GM19193 (cell line): ENCODE data around the gene UGT1A7.
"Not testable (repeated sequence)": the region's sequence is repeated elsewhere in the genome, so short reads cannot be mapped to it uniquely, and the experiment has no call there.

Source experiments
- POLR2A ChIP-seq: IDR thresholded peaks from 4 replicates; pipeline ENCODE4 v1.6.1; 2011; ENCODE audit not compliant: insufficient read depth, insufficient read length; ENCODE audit errors: extremely low read depth

The UGT1A7 gene

DNA sequence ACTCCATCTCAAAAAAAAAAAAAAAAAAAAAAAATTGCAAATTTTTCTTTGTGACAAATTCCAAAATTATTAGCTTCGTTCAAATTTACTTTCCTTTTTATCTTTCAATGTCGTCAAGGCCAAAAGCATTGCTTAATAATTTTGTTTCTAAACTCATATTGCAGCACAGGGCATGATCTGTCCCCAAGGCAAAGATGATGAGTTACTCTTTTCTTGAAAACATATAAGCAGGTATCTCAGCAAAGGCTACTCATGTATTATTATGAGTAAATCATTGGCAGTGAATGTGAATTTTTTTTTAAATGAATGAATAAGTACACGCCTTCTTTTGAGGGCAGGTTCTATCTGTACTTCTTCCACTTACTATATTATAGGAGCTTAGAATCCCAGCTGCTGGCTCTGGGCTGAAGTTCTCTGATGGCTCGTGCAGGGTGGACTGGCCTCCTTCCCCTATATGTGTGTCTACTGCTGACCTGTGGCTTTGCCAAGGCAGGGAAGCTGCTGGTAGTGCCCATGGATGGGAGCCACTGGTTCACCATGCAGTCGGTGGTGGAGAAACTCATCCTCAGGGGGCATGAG lies at the start of gene UGT1A7:
TSS of gene UGT1A7 (plus strand) at position 381 of the 579 bp plus-strand sequence. CDS start at position 418, 37 bp downstream.
- no peak for TF ChIP-seq POLR2A

DNA sequence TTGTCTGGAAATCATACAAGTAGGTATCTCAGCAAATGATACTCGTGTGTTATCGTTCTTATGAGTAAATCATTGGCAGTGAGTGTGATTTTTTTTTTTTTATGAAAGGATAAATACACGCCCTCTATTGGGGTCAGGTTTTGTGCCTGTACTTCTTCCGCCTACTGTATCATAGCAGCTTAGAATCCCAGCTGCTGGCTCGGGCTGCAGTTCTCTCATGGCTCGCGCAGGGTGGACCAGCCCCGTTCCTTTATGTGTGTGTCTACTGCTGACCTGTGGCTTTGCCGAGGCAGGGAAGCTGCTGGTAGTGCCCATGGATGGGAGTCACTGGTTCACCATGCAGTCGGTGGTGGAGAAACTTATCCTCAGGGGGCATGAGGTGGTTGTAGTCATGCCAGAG lies 45.4 kb upstream of the UGT1A7 start, which contains the start of gene UGT1A10:
TSS of gene UGT1A10 (plus strand) at position 143 of the 400 bp plus-strand sequence. CDS start at position 218, 75 bp downstream.
- TF ChIP-seq POLR2A = not testable (repeated sequence)

DNA sequence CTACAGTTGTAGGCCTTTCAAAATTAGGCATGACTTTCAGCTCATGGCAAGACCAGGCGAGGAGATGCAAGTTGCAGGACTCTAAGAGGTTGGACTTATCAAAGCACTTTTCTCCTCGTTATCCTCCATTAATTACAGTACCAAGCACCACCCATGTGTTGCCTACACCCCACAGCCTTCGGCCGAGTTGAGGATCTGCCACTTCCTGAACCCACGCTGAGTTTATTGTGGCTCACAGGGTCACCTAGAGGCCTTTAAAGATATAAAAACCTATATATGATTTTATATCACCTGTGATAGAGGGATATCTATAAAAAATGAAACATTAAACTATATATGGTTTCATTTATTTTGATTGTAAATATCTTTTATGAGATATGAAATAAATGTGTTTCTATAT lies 42.9 kb upstream of the UGT1A7 start:
- TF ChIP-seq POLR2A = no peak

DNA sequence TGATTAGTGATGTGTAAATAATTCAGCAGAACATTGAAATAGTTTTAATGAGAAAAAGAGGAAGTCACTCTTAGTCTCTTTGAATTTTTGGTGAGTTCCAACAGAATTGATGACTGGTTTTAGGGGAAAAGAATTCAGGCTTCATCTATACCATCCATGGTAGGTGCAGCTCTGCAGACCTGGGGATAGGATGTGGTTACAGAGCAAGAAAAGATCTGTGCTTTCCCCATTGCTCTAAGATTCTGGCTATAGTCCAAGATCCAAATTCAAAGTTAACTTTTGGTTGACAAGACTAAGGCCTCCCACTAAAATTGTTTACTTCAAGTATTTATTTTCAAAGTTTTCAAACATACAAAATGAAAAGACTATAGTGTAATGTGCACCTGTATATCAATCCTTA lies 41.8 kb upstream of the UGT1A7 start:
- TF ChIP-seq POLR2A = no peak

DNA sequence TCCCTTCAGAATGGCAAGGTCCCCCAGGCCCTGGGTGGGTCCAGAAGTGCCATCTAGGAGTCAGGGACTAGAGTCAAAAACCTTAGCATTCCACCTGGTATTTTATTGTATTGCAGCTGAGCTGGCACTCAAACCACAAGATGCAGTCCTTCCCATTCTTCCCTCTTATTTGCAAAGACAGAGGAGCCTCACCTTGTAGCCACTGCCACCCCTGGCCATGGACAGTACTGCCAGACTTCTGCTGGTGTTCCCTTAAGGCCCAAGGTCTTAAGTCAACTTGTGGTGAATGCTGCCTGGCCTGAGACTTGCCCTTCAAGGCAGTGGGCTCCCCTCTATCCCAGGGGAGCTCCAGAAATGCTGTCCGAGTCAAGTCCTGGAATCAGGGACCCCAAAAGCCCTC lies 38.6 kb upstream of the UGT1A7 start:
- TF ChIP-seq POLR2A = no peak

DNA sequence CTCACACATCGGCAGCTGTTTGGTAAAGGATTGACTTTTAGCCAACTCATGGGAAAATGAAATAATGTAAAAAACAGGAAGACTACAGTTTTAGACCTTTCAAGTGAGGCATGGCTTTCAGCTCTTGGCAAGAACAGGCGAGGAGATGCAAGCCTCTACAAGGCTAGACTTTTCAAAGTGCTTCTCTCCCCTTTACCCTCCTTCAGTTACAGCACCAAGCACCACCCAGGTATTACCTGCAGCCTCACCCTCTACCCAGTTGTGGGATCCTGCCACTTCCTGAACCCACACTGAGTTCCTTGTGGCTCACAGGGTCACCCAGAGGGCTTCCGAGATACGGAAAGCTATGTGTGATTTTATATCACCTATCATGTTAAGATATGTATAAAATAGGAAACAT lies 30.7 kb upstream of the UGT1A7 start:
- TF ChIP-seq POLR2A = no peak

DNA sequence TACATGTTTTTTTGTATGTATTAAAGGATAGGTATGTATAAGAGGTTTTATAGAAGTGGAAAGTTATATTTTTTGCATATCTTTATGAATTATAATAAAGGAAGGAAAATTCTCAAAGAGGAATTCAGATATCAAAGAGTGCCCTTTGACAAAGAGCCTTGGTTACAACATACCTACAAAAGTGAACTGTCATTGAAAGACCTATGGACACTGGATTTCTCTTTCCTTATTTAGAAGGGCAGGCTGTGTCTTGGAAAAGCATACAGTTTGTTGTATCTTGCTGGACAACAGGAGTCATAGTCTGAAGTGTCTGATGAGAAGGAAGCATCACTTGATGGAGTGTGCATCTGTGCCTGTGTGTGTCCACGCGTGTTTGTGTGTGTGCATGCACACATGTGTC lies 30.3 kb upstream of the UGT1A7 start:
- TF ChIP-seq POLR2A = no peak

DNA sequence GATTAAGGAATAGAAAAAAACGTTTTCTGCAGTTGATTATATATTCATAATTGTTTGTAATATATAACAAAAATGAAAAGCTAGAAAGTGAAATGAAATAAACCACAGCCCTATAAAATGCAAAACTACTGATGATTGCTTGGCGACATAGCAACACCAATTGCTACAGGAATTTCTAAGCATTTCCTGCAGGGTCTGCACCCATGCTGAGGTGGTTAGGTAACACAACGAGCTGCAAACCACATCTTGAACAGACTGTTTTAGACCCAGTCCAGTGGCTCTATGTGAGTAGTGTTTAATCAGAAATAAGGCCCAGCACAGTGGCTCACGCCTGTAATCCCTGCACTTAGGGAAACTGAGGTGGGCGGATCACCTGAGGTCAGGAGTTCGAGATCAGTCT lies 27.2 kb upstream of the UGT1A7 start:
- no peak for TF ChIP-seq POLR2A

DNA sequence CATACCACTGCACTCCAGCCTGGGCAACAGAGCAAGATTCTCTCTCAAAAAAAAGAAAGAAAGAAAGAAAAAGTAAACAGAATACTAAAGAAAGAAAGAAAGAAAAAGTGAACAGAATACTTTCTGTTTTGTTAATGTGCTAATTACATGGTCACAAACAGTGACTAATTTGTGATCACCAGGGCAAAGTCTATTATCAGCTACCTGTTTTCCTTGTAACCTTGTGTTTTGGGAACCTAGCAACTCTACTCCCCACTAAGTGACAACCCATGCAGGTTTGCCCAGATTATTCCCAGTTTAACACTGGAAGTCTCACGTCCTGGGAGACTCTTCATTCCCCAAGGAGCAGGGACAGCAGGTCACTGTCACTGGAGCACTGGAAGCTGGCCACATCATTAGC lies 26.7 kb upstream of the UGT1A7 start:
- no peak for TF ChIP-seq POLR2A

DNA sequence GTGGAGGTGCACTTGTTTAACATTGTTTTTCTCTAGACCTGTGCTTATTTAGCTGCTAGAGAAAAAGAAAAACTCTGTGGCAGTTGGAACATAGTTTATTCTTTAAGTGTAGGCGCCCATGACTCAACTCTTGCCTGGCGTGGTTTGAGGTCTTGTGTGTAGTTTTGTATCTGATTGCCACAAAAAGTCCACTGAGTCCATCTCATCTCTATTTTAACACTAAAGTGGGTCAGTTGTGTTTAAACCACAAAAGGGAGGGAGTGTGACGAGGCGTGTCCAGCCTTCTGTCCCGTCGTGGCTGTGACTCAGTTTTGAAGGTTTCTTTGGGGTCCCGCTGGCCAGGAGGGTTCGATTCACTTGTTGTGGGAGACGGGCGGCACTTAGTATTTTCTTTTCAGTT lies 25.3 kb upstream of the UGT1A7 start:
- no peak for TF ChIP-seq POLR2A

DNA sequence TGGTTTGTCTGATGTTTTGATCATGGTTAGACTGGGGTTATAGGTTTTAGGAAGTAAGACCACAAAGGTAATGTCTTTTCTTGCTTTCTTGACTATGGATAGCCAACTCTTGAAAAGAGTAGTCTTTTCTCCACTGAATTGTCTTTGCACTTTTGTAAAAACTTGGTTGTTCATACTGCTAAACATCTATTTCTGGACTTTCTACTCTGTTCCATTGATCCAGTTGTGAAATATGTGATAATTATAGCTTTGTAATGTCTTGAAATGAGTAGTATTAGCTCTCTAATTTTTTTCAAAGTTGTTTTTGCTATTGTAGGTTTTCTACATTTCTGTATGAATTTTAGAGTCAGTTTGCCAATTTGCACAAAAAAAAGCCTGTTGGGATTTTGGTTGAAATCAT lies 23.1 kb upstream of the UGT1A7 start:
- no peak for TF ChIP-seq POLR2A

DNA sequence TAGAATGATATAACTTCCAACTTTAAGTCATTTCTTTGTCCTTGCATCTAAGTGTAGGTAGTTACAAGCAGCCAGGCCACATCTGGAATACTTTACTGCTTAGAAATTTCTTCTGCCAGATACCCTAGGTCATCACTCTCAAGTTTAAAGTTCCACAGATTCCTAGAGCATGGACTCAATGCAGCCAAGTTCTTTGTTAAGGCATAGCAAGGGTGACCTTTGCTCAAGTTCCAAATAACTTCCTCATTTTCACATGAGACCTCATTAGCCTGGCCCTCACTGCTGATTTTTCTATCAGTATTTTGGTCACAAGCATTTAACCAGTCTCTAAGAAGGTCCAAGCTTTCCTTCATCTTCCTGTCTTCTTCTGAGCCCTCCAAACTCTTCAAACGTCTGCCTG lies 17.8 kb upstream of the UGT1A7 start:
- no peak for TF ChIP-seq POLR2A

DNA sequence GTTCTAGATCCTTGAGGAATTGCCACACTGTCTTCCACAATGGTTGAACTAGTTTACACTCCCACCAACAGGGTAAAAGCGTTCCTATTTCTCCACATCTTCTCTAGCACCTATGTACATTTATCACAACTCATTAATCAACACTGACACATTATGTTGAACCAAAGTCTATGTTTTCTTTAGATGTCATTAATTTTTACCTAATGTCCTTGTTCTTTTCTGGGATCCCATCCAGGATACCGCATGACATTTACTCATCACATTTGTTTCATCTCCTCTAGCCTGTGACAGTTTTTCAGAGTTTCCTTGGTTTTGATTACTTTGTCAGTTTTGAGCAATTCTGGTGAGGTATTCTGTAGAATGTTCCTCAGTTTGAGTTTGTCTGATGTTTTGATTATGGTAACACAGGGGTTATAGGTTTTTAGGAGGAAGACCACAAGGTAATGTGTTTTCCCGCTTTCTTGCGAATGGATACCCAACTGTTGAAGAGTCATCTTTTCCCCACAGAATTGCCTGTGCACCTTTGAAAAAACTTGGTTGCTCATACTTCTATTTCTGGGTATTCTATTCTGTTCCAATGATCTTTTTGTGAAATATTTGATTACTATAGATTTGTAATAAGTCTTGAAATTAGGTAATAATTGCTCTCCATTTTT lies 13.0 kb upstream of the UGT1A7 start:
- TF ChIP-seq POLR2A = no peak

DNA sequence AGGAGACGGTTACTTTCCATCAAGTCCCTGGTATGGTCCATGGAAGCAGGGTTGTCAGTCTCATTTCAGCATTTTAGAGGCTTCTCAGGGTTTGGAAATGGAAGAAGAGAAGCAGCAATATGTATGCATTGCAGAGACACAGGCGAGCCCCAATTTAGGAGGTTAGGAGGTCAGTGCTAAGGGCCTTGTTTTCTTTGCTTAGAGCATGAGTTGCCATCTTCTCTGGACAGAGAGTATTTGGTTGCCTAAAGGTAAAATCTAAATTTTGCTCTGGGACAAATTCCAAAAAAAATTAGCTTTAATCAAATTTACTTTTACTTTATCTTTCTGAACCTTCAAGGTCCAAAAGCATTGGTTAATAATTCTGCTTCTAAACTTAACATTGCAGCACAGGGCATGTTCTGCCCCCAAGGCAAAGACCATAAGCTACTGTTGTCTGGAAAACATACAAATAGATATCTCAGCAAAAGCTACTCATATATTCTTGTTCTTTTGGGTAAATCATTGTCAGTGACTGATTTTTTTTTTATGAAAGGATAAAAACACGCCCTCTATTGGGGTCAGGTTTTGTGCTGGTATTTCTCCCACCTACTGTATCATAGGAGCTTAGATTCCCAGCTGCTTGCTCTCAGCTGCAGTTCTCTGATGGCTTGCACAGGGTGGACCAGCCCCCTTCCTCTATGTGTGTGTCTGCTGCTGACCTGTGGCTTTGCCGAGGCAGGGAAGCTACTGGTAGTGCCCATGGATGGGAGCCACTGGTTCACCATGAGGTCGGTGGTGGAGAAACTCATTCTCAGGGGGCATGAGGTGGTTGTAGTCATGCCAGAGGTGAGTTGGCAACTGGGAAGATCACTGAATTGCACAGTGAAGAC lies 10.2 kb upstream of the UGT1A7 start, which contains the start of gene UGT1A9:
TSS of gene UGT1A9 (plus strand) at position 609 of the 872 bp plus-strand sequence. CDS start at position 646, 37 bp downstream.
- TF ChIP-seq POLR2A = no peak

DNA sequence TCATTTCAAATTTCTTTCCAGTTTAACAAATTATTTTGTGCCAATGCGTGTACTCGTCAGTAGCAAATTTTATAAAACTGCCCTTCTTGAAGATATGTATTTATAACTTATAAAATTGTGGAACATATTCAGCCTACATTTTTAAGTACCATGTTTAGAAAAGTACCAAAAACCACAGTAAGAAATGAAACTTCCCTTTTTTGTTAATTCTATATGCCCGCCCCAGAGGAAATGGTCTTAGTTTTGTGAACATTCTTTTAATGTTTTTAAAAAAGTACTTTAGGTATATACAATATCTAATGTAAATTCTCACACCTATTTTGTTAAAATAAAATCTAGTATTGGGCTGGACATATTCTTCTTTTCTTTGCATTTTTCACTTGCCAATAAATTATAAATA lies 8.8 kb upstream of the UGT1A7 start:
- no peak for TF ChIP-seq POLR2A
